GM21367 (cell line): Measurements from ENCODE around the gene MAN1C1.

Source experiments
- ATAC-seq: cut with Tn5 transposase; IDR thresholded peaks from one replicate; pipeline ENCODE4 v1.9.1; 2021; ENCODE audit not compliant: unreplicated experiment

MAN1C1 gene

DNA sequence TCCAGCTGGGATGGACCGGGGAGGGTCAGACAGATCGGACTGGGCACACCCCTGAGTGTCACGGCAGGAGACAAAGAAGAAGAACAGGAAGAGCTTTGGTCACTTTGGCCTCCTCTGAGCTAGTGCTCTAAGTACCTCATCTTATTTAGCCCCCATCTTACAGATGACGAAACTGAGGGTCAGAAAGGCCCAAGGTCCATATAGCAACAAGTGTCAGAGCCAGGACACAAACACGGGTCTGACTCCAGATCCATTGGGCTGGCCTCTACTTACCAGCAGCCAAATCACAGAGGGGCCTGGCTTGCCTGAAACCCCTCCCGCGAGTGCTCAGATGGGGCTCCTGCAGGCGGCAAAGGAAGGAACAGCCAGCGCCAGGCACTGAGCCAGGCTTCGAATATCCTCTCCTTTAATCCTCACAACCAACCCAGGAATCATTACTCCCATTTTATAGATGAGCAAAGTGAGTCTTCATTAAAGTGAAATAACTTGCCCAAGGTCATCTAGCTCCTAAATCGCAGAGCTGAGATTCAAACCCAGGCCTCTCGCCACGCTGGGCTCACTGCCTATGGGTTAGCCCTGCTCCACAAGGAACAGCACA is 157.7 kb downstream of the MAN1C1 start:
- no peak for ATAC-seq

DNA sequence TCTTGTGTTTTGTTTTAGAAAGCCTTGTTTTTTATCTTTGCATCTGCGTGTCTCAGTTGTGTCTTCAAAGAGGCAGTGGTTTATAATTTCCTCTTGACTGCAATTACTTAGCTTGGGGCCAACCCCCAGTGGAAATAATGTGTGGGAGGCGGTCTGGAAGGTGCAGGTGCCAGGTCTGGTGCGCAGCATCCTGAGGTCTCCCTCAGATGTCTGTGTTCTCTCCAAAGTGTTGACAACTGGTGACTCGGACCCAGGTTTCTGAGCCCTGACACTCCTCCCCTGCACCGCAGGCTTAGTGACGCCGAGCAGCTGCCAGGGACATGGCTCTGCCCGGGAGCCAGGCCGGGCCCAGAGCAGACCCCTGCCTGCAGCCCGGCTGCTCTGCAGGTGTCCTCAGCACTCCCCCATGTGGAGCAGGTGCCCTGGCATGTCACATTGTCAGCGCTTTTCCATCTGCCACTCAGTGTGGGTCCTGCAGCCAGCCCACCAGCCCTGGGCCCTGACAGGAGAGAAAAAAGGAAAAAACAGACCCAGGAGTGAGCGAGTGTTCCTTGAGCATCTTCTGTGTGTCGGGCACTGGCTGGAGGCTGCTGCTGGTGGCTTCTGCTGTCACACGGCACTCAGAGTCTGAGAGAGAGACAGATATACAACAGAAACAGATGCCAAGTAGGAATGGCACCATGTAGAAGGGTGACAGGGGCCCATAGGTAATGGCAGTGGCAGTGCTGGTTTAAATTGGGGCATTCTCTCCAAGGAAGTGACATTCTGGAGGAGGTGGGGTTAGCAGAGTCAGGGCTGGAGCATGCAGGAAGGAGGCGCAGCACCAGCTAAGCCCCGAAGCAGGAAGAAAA is 158.6 kb downstream of the MAN1C1 start:
- ATAC-seq, result no peak

DNA sequence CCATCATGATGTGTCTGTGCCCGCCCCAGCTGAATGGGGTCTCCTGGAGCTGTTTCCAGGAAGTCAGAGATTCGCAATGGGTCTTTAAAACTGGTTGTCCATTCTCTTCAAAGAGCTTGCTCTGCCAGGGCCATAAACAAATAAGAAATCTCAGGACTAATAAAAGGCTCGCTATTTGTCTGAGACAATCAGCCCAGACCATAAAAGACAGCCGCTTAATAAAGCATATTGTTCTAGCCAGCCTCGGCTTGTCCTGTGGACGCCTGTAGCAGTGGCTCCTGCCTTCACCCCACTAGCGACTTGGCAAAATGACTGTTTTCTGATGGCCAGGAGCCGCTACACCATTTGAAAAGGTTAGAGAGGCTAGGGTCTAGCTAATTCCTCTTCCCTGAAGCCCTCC is 162.8 kb downstream of the MAN1C1 start:
- ATAC-seq, result no peak

DNA sequence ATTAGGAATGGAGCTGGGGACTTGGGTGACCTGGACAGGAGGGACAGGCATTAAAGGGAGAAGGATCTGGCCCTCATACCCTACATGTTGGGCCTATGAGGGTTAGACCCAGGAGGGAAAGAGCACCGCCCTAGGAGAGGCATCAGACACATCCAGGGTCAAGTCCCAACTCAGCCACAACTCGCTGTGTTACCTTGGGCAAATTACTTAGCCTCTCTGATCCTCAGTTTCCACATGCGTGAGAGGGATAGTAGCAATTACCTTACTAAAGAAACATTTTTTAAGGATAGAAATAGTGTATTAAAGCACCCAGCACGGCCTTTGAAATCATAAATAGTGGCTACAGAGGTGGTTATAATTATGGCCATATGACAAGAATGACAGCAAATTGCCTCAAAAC is 163.3 kb downstream of the MAN1C1 start:
- no peak for ATAC-seq

DNA sequence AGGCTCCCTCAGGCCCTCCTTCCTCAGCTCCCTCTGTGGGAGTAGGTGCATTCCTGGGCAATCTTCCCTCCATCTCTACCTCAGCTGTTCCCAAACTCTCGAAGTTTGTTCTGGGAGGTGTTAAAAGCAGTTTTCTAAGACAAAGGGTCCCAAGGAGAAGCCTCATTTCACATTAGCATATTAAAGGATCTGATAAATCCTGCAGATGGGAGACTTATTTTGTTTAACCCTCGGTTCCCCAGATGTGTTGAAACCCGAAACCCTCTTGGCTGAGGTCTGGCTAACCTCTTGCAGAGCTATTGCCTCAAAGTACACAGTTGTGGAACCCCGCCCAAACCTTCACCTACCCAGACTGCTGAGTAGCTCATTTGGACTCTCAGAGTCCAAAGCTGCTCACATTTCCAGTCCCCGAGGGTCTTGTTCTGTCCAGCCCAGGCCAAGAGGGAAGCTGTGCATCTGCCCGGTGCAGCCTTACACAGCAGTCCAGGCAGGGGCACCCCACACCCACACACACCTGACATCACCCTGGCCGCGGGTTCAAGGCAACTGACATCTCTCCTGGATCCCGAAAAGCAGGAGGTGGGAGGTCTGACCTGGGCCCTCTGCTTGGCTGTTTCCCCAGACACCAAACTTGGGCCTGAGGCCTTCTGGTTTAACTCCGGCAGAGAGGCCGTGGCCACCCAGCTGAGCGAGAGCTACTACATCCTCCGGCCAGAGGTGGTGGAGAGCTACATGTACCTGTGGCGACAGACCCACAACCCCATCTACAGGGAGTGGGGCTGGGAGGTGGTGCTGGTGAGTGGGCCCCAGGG is 163.9 kb downstream of the MAN1C1 start:
- no peak for ATAC-seq

DNA sequence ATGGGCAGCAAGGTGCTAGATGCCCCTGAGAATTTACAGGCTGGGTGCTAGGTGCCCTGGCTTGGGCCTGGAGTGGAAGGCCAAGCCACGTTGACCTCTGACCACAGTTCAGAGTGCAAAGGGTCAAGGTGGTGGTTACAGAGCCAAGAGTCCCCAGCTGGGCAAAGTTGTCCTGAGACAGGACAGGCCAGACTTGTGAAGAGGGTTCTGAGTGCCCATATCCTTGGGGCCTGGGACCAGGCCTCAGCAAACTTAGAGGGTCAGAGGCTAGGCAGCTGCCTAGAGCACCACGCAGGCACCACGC is 164.5 kb downstream of the MAN1C1 start:
- ATAC-seq, result no peak

DNA sequence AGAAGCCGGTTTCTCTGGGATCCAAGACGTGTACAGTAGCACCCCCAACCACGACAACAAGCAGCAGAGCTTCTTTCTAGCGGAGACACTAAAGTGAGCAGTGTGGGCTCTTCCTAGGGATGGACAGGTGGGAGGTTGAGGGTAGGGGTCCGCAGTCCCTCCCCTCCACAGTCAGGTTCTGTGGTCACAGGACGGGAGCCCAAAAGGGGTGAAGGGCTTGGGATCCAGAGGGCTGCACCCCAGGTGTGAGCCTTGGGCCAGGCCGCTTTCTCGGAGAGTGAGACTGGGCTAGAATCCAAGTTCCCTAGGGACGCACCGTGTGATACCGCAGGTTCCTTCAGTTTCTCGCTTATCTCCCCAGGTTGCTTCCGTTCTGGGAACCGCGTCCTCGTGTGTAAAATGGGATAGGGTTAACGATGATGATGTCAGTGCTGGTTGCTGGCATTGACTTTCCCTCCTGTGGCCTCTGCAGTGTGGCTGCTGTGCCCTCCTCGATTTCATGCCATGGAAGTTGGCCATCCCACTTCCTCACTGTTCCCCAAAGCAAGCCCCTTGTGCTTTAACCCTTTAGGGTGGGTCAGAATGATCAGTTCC is 166.1 kb downstream of the MAN1C1 start:
- no peak for ATAC-seq

DNA sequence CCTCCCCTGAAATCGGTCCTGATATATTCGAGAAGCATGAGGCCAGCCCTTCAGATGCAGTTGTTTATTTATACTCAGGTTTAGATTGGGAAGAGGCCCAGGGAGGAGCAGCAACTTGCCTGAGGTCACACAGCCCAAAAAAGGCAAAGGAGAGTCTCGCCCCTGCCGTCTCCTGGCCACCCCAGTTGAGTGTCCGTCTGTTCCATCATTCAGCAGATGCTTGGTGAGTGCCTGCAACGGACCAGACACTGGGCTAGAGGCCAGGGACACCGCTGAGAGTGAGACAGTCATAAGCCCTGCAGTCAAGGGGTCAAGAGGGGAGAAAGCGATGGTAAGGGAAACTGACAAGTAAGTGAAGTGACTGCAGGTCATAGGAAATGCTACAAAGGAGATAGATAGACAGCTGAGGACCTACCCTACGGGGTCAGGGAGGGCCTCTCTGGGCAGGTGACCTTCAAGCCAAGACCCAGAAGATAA is 168.0 kb downstream of the MAN1C1 start:
- ATAC-seq, result no peak

DNA sequence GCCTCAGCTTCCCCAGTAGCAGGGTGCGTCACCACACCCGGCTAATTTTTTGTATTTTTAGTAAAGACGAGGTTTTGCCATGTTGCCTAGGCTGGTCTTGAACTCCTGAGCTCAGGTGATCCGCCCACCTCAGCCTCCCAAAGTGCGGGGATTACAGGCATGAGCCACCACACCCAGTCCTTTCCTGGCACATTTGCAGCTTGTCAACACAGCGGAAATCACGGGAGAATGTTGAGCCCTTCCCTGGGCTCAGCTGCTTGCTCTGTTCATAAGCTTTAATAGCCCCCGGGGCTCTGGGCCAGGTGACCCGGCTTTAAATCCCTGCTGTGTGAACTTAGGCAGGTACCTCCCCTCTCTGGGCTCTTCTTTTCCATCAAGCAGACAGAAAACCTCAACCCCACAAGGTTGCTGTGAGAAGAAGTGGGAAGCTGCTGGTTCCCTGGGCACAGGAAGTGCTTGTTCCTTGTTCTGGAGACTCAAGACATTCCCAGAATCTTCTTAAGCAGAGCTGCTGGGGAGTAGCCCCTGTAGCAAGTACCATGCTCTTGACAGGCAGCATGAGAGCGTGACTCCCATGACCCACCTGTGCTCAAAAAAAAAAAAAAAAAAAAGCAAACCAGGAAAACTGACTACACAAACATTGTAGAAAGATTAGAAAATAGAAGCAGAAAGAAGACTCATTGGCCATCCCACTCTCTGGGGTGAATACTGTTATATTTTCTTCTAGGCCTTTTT is 168.9 kb downstream of the MAN1C1 start:
- no peak for ATAC-seq

DNA sequence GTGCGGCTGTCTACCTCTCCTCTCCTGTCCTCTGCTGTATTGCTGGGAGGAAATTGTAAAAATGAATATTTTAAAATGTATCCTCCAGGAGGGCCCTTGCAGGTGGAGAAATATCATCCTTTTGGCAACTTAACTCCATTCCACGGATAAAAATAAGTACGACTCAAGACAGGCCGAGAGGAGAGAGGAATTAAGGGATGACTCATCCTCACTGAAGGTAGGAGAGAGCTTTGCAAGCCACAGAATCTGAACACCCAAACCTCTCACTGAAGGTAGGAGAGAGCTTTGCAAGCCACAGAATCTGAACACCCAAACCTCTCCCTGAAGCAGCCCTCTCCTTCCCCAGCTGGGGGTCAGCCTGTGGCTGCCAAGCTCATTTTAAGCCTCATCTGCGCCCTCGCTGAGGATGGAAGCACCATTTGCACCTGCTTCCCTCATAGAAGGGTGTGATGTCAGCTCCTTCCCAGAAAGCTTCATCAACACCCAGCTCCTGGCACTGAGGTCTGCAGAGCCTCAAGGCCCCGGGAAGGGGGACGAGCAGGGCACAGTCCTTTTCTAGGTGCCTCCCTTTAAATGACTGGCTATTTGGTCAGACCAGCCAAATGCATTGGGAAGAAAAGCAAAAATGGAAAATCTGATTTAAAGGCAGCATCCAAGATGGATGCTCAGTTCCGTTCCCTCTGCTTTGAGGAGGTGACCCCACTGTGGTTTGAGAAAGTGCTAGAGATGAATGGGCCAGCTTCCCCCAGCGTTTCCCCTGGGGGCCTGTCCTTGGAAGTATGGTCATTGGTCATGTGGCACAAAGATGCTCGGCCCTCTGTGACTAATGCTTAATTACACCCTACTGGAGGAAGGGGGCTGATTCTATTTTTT is 170.5 kb downstream of the MAN1C1 start:
- no peak for ATAC-seq

DNA sequence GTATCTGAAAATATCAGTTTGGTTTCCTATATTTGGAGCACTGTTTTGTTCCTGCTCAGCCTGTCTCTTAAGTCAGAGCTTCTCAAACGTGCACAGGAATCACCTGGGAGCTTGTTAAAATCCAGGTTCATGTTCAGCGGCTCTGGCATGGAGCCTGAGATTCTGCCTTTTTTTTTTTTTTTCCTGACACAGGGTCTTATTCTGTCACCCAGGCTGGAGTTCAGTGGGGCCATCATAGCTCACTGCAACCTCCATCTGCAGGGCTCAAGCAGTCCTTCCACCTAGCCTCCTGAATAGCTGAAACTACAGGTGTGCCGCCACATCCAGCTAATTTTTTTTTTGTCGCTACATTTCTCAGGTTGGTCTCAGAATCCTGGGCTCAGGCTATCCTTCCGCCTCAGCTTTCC is 171.2 kb downstream of the MAN1C1 start:
- no peak for ATAC-seq

DNA sequence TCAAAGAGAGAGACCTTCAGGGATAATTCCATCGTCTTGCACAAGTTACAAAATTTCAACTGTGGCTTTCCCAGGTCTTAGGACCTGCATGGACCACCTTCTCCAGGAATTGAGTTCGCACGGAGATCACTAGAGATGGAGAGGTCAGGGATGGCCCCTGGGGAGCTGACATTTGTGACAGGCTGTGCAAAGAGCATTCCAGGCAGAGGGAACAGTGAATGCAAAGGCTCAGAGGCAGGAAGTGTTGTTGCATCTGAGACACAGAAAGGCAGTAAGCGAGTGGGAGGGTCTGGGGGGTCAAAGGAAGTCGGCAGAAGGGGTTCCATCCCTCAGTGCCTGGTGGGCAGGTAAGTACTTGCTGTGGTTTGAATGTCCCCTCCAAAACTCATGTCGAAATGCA is 173.9 kb downstream of the MAN1C1 start:
- ATAC-seq, result no peak

DNA sequence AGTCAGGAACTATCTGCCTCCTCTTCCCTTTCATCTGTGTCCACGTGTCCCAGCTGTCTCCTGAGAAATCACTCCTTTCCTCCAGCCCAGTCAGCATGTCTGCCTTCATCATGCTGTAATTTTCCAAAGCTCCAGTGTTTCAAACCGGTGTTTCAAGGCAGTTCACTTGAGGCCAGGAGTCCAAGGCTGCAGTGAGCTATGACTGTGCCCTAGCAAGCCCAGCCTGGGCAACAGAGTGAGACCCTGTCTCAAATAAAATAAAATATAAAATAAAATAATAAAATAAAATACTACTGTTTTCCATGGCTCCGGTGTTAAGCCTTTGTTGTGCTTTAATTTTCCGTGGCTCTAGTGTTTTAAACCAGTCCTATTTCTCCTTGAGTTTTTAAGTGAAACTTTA is 175.5 kb downstream of the MAN1C1 start:
- no peak for ATAC-seq

DNA sequence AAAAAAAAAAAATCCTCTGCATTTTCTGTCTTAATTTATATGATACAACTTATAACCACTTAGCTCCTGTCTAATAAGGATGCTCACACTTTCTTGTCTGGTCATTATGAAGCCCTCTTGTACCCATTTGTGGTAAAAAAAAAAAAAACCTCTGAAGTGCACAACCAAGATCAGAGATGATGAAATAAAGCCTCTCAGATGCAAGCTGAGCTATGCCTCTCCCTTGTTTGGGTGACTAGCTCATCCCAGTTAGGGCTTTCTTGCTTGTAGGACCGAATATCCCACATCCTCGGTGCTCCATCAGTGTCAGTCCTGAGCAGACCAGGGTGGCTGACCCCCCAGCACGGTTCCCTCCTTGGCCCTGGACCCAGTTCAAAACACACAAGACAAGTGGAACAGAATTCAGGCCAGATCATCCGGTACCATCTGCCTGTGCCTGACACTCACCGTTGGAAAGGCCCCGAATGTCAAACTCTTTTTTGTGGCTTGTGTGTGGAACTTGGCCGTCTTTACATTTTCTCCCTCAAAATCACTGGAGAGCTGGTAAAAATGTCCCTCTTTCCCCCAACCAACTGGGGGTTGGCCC is 177.1 kb downstream of the MAN1C1 start:
- ATAC-seq, result no peak

DNA sequence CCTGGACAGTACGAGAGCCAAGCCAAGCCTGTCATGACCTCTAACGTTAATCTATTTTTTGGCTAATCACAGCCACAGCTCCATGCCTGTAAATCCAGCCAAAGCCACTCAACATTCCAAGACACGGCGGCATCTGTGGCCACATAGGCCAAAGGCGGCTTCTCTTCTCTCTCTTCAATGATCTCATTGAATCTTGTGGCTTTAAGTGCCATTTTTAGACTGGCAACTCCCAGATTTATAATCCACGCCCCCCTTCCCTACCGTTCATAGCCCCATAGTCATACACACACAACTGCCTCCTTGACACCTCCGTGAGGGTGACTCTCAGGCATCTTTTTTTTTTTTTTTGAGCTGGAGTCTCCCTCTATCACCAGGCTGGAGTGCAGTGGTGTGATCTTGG is 177.7 kb downstream of the MAN1C1 start:
- ATAC-seq, result no peak

DNA sequence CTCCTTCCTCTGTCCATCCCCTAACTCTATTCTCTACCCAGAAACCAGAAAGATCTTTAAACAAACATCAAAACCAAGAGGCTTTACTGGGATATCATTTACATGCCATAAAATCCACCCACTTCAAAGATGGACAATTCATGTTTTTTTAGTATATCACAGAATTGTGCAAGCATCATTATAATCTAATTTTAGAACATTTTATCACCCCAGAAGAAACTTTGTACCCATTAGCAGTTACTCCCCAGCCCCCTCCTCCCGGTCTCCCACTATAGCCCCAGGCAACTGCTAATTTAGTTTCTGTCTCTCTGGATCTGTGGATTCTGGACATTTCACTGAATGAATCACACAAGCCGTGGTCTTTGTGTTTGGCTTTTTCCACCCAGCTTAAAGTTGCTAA is 178.6 kb downstream of the MAN1C1 start:
- no peak for ATAC-seq

DNA sequence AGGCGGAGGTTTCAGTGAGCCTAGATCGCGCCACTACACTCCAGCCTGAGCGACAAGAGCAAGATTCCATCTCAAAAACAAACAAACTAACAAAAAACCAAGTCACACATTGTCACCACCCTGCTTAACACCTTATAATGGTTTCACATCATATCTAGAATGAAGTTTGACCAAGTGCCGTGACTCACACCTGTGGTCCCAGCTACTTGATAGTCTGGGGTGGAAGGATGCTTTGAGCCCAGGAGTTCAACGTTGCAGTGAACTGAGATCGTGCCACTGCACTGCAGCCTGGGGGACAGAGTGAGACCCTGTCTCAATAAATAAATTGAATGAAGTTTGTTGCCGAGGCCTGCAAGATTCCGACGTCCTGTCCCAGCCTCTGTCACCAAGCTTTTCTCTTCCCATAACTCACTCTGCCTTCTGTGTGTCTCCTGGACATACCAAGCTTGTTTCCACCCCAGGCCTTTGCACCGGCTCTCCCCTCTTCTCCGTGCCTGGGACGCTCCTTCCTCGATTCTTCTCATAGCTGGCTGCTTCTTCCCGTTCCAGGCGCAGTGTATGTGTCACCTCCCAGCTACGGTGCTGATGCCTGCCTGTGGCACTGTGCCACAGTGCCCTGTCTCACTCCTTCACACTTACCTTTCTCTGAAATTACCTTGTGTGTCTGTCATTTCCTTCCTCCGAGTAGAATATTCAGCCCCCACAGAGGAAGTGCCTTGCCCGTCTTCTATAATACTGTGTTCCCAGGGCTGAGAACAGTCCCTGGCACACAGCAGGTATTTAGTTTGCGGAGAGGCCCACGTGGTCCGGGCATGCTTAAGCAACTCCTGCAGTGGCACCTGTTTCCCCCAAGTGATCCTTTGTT is 179.6 kb downstream of the MAN1C1 start:
- no peak for ATAC-seq

DNA sequence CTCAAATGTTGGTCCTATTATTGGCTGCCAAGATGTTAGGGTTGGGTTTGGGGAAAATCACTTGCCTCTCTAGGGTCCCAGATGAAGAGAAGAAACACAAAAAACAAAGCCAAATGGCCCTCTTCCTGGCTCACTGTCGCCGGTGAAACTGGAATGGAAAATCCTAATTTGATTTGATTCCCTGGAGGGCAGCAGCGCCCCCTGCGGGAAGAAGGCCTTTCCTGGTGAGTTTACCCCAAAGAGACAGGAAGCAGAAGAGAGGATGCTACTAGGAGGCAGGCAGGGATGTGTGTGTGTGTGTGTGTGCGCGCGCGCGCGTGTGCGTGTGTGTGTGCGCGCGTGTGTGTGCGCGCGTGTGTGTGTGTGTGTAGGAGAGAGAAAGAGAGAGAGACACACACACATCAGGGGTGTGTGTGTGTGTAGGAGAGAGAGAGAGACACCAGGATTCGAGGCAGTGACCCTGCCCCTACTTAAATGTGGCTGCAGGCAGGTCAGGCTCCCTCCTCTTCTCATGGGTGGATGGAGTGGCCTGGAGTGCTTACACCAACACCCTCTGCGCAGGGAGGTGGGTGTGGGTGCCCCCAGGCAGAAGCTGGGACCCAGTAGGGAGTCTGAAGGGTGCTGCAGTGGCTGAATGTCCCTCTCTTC is 180.3 kb downstream of the MAN1C1 start:
- ATAC-seq, result no peak
